Adrenal gland (tissue), 5 donors: ENCODE measurements around the gene TEKT3.

Experiments
- CTCF ChIP-seq, 6 experiments: fragments of 450-650 bp in 4 of 6; fragments of 200-600 bp in 2 of 6; sonication (generic) in 1 of 6; IDR thresholded peaks; 1 replicate in 5 of 6; 2 replicates in 1 of 6; pipeline versions ENCODE4 v1.5.1 to v1.8.0; 2016 to 2021; ENCODE audit warnings: antibody characterized with exemption in 6 of 6, mild to moderate bottlenecking in 2 of 6, moderate library complexity in 1 of 6
- POLR2A ChIP-seq, 2 donors: fragments of 450-650 bp; IDR thresholded peaks; one replicate each; pipeline ENCODE4 v1.6.1; 2017; ENCODE audit warnings: antibody characterized with exemption in 2 of 2, mild to moderate bottlenecking in 2 of 2, moderate library complexity in 1 of 2
- donor health status: DM: no; HTN: no; CAD: no.

- TF ChIP-seq POLR2A (IDR thresholded peaks at IDR 0.05) (no peak), CTCF (IDR thresholded peaks at IDR 0.05) (no peak)
Measured at GRCh38 chr17:15379659-15380058, 38.3 kb upstream of the TEKT3 start.
